ENCODE data around the gene XPR1.

Gene XPR1

GRCh38 chr1:180614730-180615129 is 17.1 kb upstream of the XPR1 start:
- H3K4me3 ChIP-seq (replicated peaks; ENCODE audit: low read depth, low read length): no peak overlapping the region
- DNase-seq (ENCODE audit: low read depth): no peak
- TF ChIP-seq, protein P1, sequence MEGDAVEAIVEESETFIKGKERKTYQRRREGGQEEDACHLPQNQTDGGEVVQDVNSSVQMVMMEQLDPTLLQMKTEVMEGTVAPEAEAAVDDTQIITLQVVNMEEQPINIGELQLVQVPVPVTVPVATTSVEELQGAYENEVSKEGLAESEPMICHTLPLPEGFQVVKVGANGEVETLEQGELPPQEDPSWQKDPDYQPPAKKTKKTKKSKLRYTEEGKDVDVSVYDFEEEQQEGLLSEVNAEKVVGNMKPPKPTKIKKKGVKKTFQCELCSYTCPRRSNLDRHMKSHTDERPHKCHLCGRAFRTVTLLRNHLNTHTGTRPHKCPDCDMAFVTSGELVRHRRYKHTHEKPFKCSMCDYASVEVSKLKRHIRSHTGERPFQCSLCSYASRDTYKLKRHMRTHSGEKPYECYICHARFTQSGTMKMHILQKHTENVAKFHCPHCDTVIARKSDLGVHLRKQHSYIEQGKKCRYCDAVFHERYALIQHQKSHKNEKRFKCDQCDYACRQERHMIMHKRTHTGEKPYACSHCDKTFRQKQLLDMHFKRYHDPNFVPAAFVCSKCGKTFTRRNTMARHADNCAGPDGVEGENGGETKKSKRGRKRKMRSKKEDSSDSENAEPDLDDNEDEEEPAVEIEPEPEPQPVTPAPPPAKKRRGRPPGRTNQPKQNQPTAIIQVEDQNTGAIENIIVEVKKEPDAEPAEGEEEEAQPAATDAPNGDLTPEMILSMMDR (IDR thresholded peaks at IDR 0.05; ENCODE audit: low read length, missing control alignments): no peak

GRCh38 chr1:180615493-180616290 is 16.1 kb upstream of the XPR1 start:
- TF ChIP-seq, protein P1 (IDR thresholded peaks at IDR 0.05; ENCODE audit: low read length, missing control alignments): no peak
- no peak for DNase-seq (ENCODE audit: low read depth)

GRCh38 chr1:180616439-180616838 is 15.4 kb upstream of the XPR1 start:
- no peak for DNase-seq (ENCODE audit: low read depth)
- TF ChIP-seq, protein P1 (IDR thresholded peaks at IDR 0.05; ENCODE audit: low read length, missing control alignments): no peak

More at GRCh38 chr1:180615493-180616290, 16.1 kb upstream of the XPR1 start:
- H3K4me3 ChIP-seq (replicated peaks; ENCODE audit: low read depth, low read length): no peak overlapping the region

DNA sequence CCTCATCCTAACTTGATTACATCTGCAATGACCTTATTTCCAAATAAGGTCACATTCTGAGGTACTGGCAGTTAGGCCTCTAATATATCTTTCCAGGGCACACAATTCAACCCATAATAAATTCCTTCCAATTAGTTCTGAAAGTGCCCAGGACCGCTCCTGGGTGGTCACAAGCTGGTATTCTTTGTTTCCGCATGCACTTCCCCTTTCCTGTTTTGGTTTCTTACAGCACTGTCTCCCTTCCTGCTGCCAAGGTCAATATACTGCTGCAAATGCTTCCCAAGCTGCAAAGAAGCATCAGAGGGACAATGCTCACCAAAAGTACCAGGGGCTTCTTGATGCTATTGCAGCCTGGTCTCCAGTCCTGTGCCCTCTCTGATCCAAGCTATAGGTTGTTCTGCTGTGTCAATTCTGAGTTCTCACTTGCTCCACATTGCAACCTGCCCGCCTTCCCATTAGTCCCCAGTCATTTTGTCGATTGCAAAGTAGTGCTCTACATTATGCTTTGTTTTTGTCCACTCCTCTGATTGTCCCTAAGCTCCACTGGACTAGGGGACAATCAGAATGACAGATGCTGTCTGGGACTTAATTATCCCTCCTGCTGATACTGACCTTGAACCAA is 13.9 kb upstream of the XPR1 start:
- TF ChIP-seq, protein P1 (IDR thresholded peaks at IDR 0.05; ENCODE audit: low read length, missing control alignments): no peak

More at GRCh38 chr1:180616439-180616838, 15.4 kb upstream of the XPR1 start:
- no peak overlapping the region for H3K4me3 ChIP-seq (replicated peaks; ENCODE audit: low read depth, low read length)

DNA sequence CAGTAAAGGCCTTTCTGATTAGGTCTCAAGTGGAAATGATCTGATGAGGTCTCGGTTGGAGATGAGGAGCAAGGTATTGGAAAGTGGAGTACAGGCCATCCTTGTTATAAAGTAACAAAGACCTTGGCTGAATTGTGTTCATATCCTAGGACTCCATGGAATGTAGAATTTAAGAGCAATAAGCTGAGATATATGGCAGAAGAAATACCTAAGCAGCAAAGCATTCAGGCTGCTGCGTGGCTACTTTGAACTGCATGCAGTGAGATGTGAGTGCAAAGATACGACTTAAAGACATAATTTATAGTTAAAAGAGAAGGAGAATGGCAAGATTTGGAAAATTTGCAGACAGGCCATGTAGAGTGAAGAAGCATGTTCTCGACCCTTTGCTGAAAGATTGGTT is 11.2 kb upstream of the XPR1 start:
- TF ChIP-seq, protein P1 (IDR thresholded peaks at IDR 0.05; ENCODE audit: low read length, missing control alignments): no peak

More for the DNA sequence above, 13.9 kb upstream of the XPR1 start:
- no peak overlapping the region for H3K4me3 ChIP-seq (replicated peaks; ENCODE audit: low read depth, low read length)
- DNase-seq (ENCODE audit: low read depth): no peak

GRCh38 chr1:180622658-180623508 is 8.9 kb upstream of the XPR1 start:
- no peak for DNase-seq (ENCODE audit: low read depth)
- TF ChIP-seq, protein P1 (IDR thresholded peaks at IDR 0.05; ENCODE audit: low read length, missing control alignments): no peak
- no peak overlapping the region for H3K4me3 ChIP-seq (replicated peaks; ENCODE audit: low read depth, low read length)

More for the DNA sequence above, 11.2 kb upstream of the XPR1 start:
- no peak overlapping the region for H3K4me3 ChIP-seq (replicated peaks; ENCODE audit: low read depth, low read length)
- DNase-seq (ENCODE audit: low read depth): no peak

Measured in fibroblast of pulmonary artery (primary cell).